ENCODE results near the gene EIF2B5. TPM values are rescaled to one million over a fixed set of nuclear protein-coding genes. Genes with fewer than 3 reads are reported as not detected.

Gene EIF2B5
- total RNA-seq, 1 donor, result 22.1 TPM

GRCh38 chr3:184174646-184175492, 39.7 kb downstream of the EIF2B5 start, which contains the start of gene AP2M1:
Gene AP2M1, plus strand, starts transcription at chr3:184174855. Its CDS starts 2,139 bp downstream, at chr3:184176994.
- peaks cover 68% of the 10 kb centered on the region for H3K4me1 ChIP-seq (ENCODE audit: insufficient read depth, low read length)
- peaks cover 64% of the 10 kb centered on the region for H3K79me2 ChIP-seq (ENCODE audit: insufficient read depth, low read length)

GRCh38 chr3:184175506-184175905, 40.3 kb downstream of the EIF2B5 start:
- peaks cover 74% of the 10 kb centered on the region for H3K4me1 ChIP-seq (ENCODE audit: insufficient read depth, low read length)
- peaks cover 69% of the 10 kb centered on the region for H3K79me2 ChIP-seq (ENCODE audit: insufficient read depth, low read length)
- DNase-seq (ENCODE audit: insufficient read length, low spot score, missing footprints), result peak; percentile 79
- H3K27me3 ChIP-seq (ENCODE audit: insufficient read depth, low read length), result no peaks in the 10 kb centered on the region
- H3K27ac ChIP-seq (ENCODE audit: low read depth, low read length), result peak overlapping the region; percentile 85
- no peak for TF ChIP-seq CTCF (IDR thresholded peaks at IDR 0.05; ENCODE audit: extremely low read depth, low read depth, low read length)
- peaks cover 52% of the 10 kb centered on the region for H3K36me3 ChIP-seq (ENCODE audit: insufficient read depth, low read length)
- H2AFZ ChIP-seq (ENCODE audit: low read length), result no peak overlapping the region
- H3K4me2 ChIP-seq (ENCODE audit: insufficient read depth, low read length), result peak overlapping the region; percentile 98
- H4K20me1 ChIP-seq (ENCODE audit: insufficient read depth, low read length), result peaks cover 65% of the 10 kb centered on the region
- no peaks in the 10 kb centered on the region for H3K9me3 ChIP-seq (ENCODE audit: low read depth, low read length)
- H3K4me3 ChIP-seq (ENCODE audit: insufficient read depth, low read length), result peak overlapping the region; percentile 93

More at GRCh38 chr3:184174646-184175492, 39.7 kb downstream of the EIF2B5 start, which contains the start of gene AP2M1:
- Histone ChIP-seq H3K36me3 (ENCODE audit: insufficient read depth, low read length) (peaks cover 49% of the 10 kb centered on the region), H4K20me1 (ENCODE audit: insufficient read depth, low read length) (peaks cover 59% of the 10 kb centered on the region), H3K27me3 (ENCODE audit: insufficient read depth, low read length) (no peaks in the 10 kb centered on the region), H3K9me3 (ENCODE audit: low read depth, low read length) (no peaks in the 10 kb centered on the region), H2AFZ (ENCODE audit: low read length) (peak within 1 kb of the TSS; percentile 72), H3K4me2 (ENCODE audit: insufficient read depth, low read length) (peak within 1 kb of the TSS; percentile 98), H3K4me3 (ENCODE audit: insufficient read depth, low read length) (peak within 1 kb of the TSS; percentile 93), H3K27ac (ENCODE audit: low read depth, low read length) (peak within 1 kb of the TSS; percentile 85)
- peak; percentile 99 for DNase-seq (ENCODE audit: insufficient read length, low spot score, missing footprints)
- no peak for TF ChIP-seq CTCF (IDR thresholded peaks at IDR 0.05; ENCODE audit: extremely low read depth, low read depth, low read length)

GRCh38 chr3:184175981-184176376, 40.8 kb downstream of the EIF2B5 start:
- peak; percentile 80 for DNase-seq (ENCODE audit: insufficient read length, low spot score, missing footprints)
- Histone ChIP-seq H4K20me1 (ENCODE audit: insufficient read depth, low read length) (peaks cover 70% of the 10 kb centered on the region), H3K4me1 (ENCODE audit: insufficient read depth, low read length) (peaks cover 71% of the 10 kb centered on the region), H3K27me3 (ENCODE audit: insufficient read depth, low read length) (no peaks in the 10 kb centered on the region), H3K9me3 (ENCODE audit: low read depth, low read length) (no peaks in the 10 kb centered on the region), H3K27ac (ENCODE audit: low read depth, low read length) (peak overlapping the region; percentile 85), H2AFZ (ENCODE audit: low read length) (no peak overlapping the region), H3K36me3 (ENCODE audit: insufficient read depth, low read length) (peaks cover 52% of the 10 kb centered on the region), H3K4me3 (ENCODE audit: insufficient read depth, low read length) (peak overlapping the region; percentile 93), H3K79me2 (ENCODE audit: insufficient read depth, low read length) (peaks cover 70% of the 10 kb centered on the region), H3K4me2 (ENCODE audit: insufficient read depth, low read length) (peak overlapping the region; percentile 98)
- TF ChIP-seq CTCF (IDR thresholded peaks at IDR 0.05; ENCODE audit: extremely low read depth, low read depth, low read length), result no peak
